ENCODE measurements around the gene BLOC1S5.

DNA sequence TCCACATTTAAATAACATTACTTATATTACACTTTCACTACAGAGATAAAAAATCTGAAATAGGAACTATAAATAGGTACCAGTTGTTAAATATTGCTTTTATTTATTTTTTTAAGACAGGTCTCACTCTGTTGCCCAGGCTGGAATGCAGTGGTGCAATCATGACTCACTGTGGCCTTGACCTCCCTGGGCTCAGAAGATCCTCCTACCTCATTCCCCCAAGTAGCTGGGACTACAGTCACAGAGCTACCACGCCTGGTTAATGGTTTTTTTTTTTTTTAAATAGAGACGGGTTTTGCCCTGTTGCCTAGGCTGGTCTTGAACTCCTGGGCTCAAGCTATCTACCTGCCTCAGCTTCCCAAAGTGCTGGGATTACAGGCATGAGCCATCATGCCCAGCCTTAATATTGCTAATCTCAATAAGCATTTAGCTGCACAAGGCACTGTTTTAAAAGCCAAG, 20.9 kb upstream of the BLOC1S5 start:
- TF ChIP-seq YY1 (IDR thresholded peaks at IDR 0.05; ENCODE audit: insufficient read depth, insufficient read length) (no peak), SUZ12 (IDR thresholded peaks at IDR 0.05; ENCODE audit: extremely low read depth, insufficient read depth, insufficient read length) (no peak)

All from NT2/D1 (cell line).